ENCODE measurements around the gene BGN. TPM values are rescaled to one million over a fixed set of nuclear protein-coding genes. Genes with fewer than 3 reads are reported as not detected.

BGN gene
- total RNA-seq, 2 experiments from 2014 or later, result not detected

GRCh38 chrX:153454901-153455550, 39.8 kb upstream of the BGN start:
- no peak overlapping the region for H3K27ac Mint-ChIP-seq
- intact Hi-C loops (cut with micrococcal nuclease), result no loop called here
- no peaks in the 10 kb centered on the region for H3K27me3 Mint-ChIP-seq (ENCODE audit: low read depth)
- no peaks in the 10 kb centered on the region for H3K9me3 Mint-ChIP-seq
- CTCF ChIA-PET, result interaction anchor here (0.9 kb wide), 1 partner anchor 56 kb away, joined by 3 read pairs; no protein-coding TSS in a partner anchor
- no peak for DNase-seq
- no peak overlapping the region for H3K4me3 Mint-ChIP-seq
- H3K36me3 Mint-ChIP-seq (ENCODE audit: low read depth), result peaks cover 4% of the 10 kb centered on the region
- H3K4me1 Mint-ChIP-seq (ENCODE audit: low read depth), result no peaks in the 10 kb centered on the region

GRCh38 chrX:153455571-153455970, 39.2 kb upstream of the BGN start:
- Mint-ChIP-seq H3K4me1 (ENCODE audit: low read depth) (no peaks in the 10 kb centered on the region), H3K9me3 (no peaks in the 10 kb centered on the region)

GRCh38 chrX:153456161-153456560, 38.6 kb upstream of the BGN start:
- no peaks in the 10 kb centered on the region for H3K9me3 Mint-ChIP-seq
- H3K27ac Mint-ChIP-seq, result no peak overlapping the region
- H3K27me3 Mint-ChIP-seq (ENCODE audit: low read depth), result no peaks in the 10 kb centered on the region
- DNase-seq, result no peak
- H3K4me3 Mint-ChIP-seq, result no peak overlapping the region
- CTCF ChIA-PET, result interaction anchor here (0.9 kb wide), 1 partner anchor 55 kb away, joined by 3 read pairs; no protein-coding TSS in a partner anchor
- H3K36me3 Mint-ChIP-seq (ENCODE audit: low read depth), result peaks cover 4% of the 10 kb centered on the region
- no peaks in the 10 kb centered on the region for H3K4me1 Mint-ChIP-seq (ENCODE audit: low read depth)
- intact Hi-C loops (cut with micrococcal nuclease), result no loop called here

More at GRCh38 chrX:153455571-153455970, 39.2 kb upstream of the BGN start:
- no peak overlapping the region for H3K27ac Mint-ChIP-seq
- intact Hi-C loops (cut with micrococcal nuclease), result no loop called here
- no peak overlapping the region for H3K4me3 Mint-ChIP-seq
- CTCF ChIA-PET, result interaction anchor here (0.9 kb wide), 1 partner anchor 56 kb away, joined by 3 read pairs; no protein-coding TSS in a partner anchor
- H3K36me3 Mint-ChIP-seq (ENCODE audit: low read depth), result peaks cover 4% of the 10 kb centered on the region
- H3K27me3 Mint-ChIP-seq (ENCODE audit: low read depth), result no peaks in the 10 kb centered on the region
- DNase-seq, result no peak

- intact Hi-C loops (cut with micrococcal nuclease), result no loop called here
- Mint-ChIP-seq H3K27ac (no peak overlapping the region), H3K36me3 (ENCODE audit: low read depth) (peaks cover 4% of the 10 kb centered on the region), H3K9me3 (no peaks in the 10 kb centered on the region), H3K4me1 (ENCODE audit: low read depth) (no peaks in the 10 kb centered on the region), H3K27me3 (ENCODE audit: low read depth) (no peaks in the 10 kb centered on the region), H3K4me3 (no peak overlapping the region)
- DNase-seq, result no peak
- CTCF ChIA-PET, result no interaction called here
Measured at GRCh38 chrX:153456704-153457103, 38.1 kb upstream of the BGN start.

GRCh38 chrX:153457136-153457825, 37.5 kb upstream of the BGN start:
- Mint-ChIP-seq H3K27me3 (ENCODE audit: low read depth) (no peaks in the 10 kb centered on the region), H3K4me3 (no peak overlapping the region), H3K9me3 (no peaks in the 10 kb centered on the region), H3K36me3 (ENCODE audit: low read depth) (peaks cover 4% of the 10 kb centered on the region), H3K4me1 (ENCODE audit: low read depth) (no peaks in the 10 kb centered on the region), H3K27ac (no peak overlapping the region)
- intact Hi-C loops (cut with micrococcal nuclease), result no loop called here
- CTCF ChIA-PET, result interaction anchor here (1.0 to 1.5 kb wide), 2 partner anchors 51 to 425 kb away, joined by 3 read pairs; no protein-coding TSS in a partner anchor
- DNase-seq, result no peak

GRCh38 chrX:153457827-153458466, 36.8 kb upstream of the BGN start:
- Mint-ChIP-seq H3K4me1 (ENCODE audit: low read depth) (no peaks in the 10 kb centered on the region), H3K27ac (no peak overlapping the region), H3K36me3 (ENCODE audit: low read depth) (peaks cover 4% of the 10 kb centered on the region), H3K27me3 (ENCODE audit: low read depth) (no peaks in the 10 kb centered on the region), H3K4me3 (no peak overlapping the region), H3K9me3 (no peaks in the 10 kb centered on the region)
- intact Hi-C loops (cut with micrococcal nuclease), result no loop called here
- no peak for DNase-seq
- CTCF ChIA-PET, result interaction anchor here (1.0 to 1.5 kb wide), 2 partner anchors 50 to 425 kb away, joined by 3 read pairs; no protein-coding TSS in a partner anchor

GRCh38 chrX:153458476-153458875, 36.3 kb upstream of the BGN start:
- Mint-ChIP-seq H3K27me3 (ENCODE audit: low read depth) (no peaks in the 10 kb centered on the region), H3K4me1 (ENCODE audit: low read depth) (no peaks in the 10 kb centered on the region), H3K27ac (no peak overlapping the region), H3K4me3 (no peak overlapping the region), H3K9me3 (no peaks in the 10 kb centered on the region), H3K36me3 (ENCODE audit: low read depth) (peaks cover 7% of the 10 kb centered on the region)
- intact Hi-C loops (cut with micrococcal nuclease), result no loop called here
- CTCF ChIA-PET, result interaction anchor here (1.0 to 1.5 kb wide), 2 partner anchors 49 to 426 kb away, joined by 3 read pairs; no protein-coding TSS in a partner anchor
- DNase-seq, result no peak

GRCh38 chrX:153459986-153460385, 34.8 kb upstream of the BGN start:
- Mint-ChIP-seq H3K4me1 (ENCODE audit: low read depth) (no peaks in the 10 kb centered on the region), H3K9me3 (no peaks in the 10 kb centered on the region), H3K4me3 (no peak overlapping the region), H3K27me3 (ENCODE audit: low read depth) (no peaks in the 10 kb centered on the region), H3K27ac (no peak overlapping the region), H3K36me3 (ENCODE audit: low read depth) (peaks cover 10% of the 10 kb centered on the region)
- DNase-seq, result no peak
- intact Hi-C loops (cut with micrococcal nuclease), result loop anchor here (2.0 to 10.0 kb wide), 2 partner anchors 47 to 55 kb away; partner anchors contain the start of gene PNMA6E
- CTCF ChIA-PET, result no interaction called here

GRCh38 chrX:153460826-153461225, 34.0 kb upstream of the BGN start:
- intact Hi-C loops (cut with micrococcal nuclease), result loop anchor here (2.0 to 10.0 kb wide), 2 partner anchors 46 to 56 kb away; partner anchors contain the start of gene PNMA6E
- no peaks in the 10 kb centered on the region for H3K4me1 Mint-ChIP-seq (ENCODE audit: low read depth)
- peak; percentile 52 for DNase-seq
- H3K27me3 Mint-ChIP-seq (ENCODE audit: low read depth), result no peaks in the 10 kb centered on the region
- H3K9me3 Mint-ChIP-seq, result no peaks in the 10 kb centered on the region
- no peak overlapping the region for H3K27ac Mint-ChIP-seq
- no peak overlapping the region for H3K4me3 Mint-ChIP-seq
- CTCF ChIA-PET, result interaction anchor here (0.6 to 1.1 kb wide), 4 partner anchors 12 to 448 kb away, joined by 3 to 6 read pairs (median 3); no protein-coding TSS in a partner anchor
- H3K36me3 Mint-ChIP-seq (ENCODE audit: low read depth), result peaks cover 10% of the 10 kb centered on the region

GRCh38 chrX:153462291-153462690, 32.5 kb upstream of the BGN start:
- H3K4me1 Mint-ChIP-seq (ENCODE audit: low read depth), result no peaks in the 10 kb centered on the region
- H3K9me3 Mint-ChIP-seq, result no peaks in the 10 kb centered on the region
- peaks cover 10% of the 10 kb centered on the region for H3K36me3 Mint-ChIP-seq (ENCODE audit: low read depth)
- no peak overlapping the region for H3K27ac Mint-ChIP-seq
- no peak overlapping the region for H3K4me3 Mint-ChIP-seq
- no peak for DNase-seq
- H3K27me3 Mint-ChIP-seq (ENCODE audit: low read depth), result no peaks in the 10 kb centered on the region
- intact Hi-C loops (cut with micrococcal nuclease), result loop anchor here (10.0 kb wide), 1 partner anchor 57 kb away; the partner anchor contains the start of gene PNMA6E
- CTCF ChIA-PET, result no interaction called here

- no peak overlapping the region for H3K27ac Mint-ChIP-seq
- intact Hi-C loops (cut with micrococcal nuclease), result loop anchor here (10.0 kb wide), 1 partner anchor 58 kb away; the partner anchor contains the start of gene PNMA6E
- no peak for DNase-seq
- H3K4me3 Mint-ChIP-seq, result no peak overlapping the region
- peaks cover 3% of the 10 kb centered on the region for H3K4me1 Mint-ChIP-seq (ENCODE audit: low read depth)
- H3K27me3 Mint-ChIP-seq (ENCODE audit: low read depth), result no peaks in the 10 kb centered on the region
- peaks cover 10% of the 10 kb centered on the region for H3K36me3 Mint-ChIP-seq (ENCODE audit: low read depth)
- H3K9me3 Mint-ChIP-seq, result no peaks in the 10 kb centered on the region
- CTCF ChIA-PET, result no interaction called here
Measured at GRCh38 chrX:153463031-153463430, 31.7 kb upstream of the BGN start.

- no peak for DNase-seq
- Mint-ChIP-seq H3K27ac (no peak overlapping the region), H3K36me3 (ENCODE audit: low read depth) (peaks cover 10% of the 10 kb centered on the region), H3K9me3 (no peaks in the 10 kb centered on the region), H3K4me3 (no peak overlapping the region), H3K27me3 (ENCODE audit: low read depth) (no peaks in the 10 kb centered on the region), H3K4me1 (ENCODE audit: low read depth) (peaks cover 3% of the 10 kb centered on the region)
- intact Hi-C loops (cut with micrococcal nuclease), result loop anchor here (10.0 kb wide), 1 partner anchor 59 kb away; the partner anchor contains the start of gene PNMA6E
- CTCF ChIA-PET, result no interaction called here
Measured at GRCh38 chrX:153463556-153463955, 31.2 kb upstream of the BGN start.
